Measurements from ENCODE around the gene PDLIM1. TPM values are rescaled to one million over a fixed set of nuclear protein-coding genes. Genes with fewer than 3 reads are reported as not detected.

Gene PDLIM1
- total and polyA plus RNA-seq, 9 of the 15 experiments (the other 6 are each of a cell fraction or from before 2014, with no cell fraction given) = 19.8 to 164 (median 39.1) TPM

- TF ChIP-seq ZBTB33 (CRISPR knock-in tag; IDR thresholded peaks at IDR 0.05) (no peak), PHB (CRISPR knock-in tag; IDR thresholded peaks at IDR 0.05) (no peak), LCOR (CRISPR knock-in tag; IDR thresholded peaks at IDR 0.05) (no peak), ARID3A (IDR thresholded peaks at IDR 0.05; ENCODE audit: borderline replicate concordance, low read depth, low read length) (peak; percentile 56; the same call in 1 of the 2 replicates)
- TF ChIP-seq, protein P1, sequence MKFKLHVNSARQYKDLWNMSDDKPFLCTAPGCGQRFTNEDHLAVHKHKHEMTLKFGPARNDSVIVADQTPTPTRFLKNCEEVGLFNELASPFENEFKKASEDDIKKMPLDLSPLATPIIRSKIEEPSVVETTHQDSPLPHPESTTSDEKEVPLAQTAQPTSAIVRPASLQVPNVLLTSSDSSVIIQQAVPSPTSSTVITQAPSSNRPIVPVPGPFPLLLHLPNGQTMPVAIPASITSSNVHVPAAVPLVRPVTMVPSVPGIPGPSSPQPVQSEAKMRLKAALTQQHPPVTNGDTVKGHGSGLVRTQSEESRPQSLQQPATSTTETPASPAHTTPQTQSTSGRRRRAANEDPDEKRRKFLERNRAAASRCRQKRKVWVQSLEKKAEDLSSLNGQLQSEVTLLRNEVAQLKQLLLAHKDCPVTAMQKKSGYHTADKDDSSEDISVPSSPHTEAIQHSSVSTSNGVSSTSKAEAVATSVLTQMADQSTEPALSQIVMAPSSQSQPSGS (CRISPR knock-in tag; IDR thresholded peaks at IDR 0.05) = peak; percentile 75; the same call in 1 of the 2 replicates
Measured at GRCh38 chr10:95266674-95267095, 24.1 kb downstream of the PDLIM1 start (continued).

Data from K562 (cell line).